GM06990 (cell line): ENCODE data around the gene UBE2I.

Experiments used
- DNase-seq: peaks from one replicate; pipeline ENCODE4 v3.0.0-alpha.2; 2011; ENCODE audit not compliant: insufficient read length; ENCODE audit errors: extremely low read depth
- H3K27me3 ChIP-seq: replicated peaks from 2 replicates; pipeline ENCODE4 v1.6.0; 2011; ENCODE audit warnings: low read length; ENCODE audit not compliant: control insufficient read depth, insufficient read depth
- H3K36me3 ChIP-seq: 2 replicates; pipeline ENCODE4 v1.5.1; 2011; ENCODE audit warnings: low read length; ENCODE audit not compliant: control insufficient read depth, insufficient read depth
- H3K4me3 ChIP-seq: replicated peaks from 2 replicates; pipeline ENCODE4 v1.5.1; 2011; ENCODE audit warnings: low read depth, mild to moderate bottlenecking, control low read depth, low read length
- TF ChIP-seq, protein P1 (sequence below): IDR thresholded peaks from 2 replicates; pipeline ENCODE4 v1.5.1; 2011; ENCODE audit warnings: low read length, control low read depth, mild to moderate bottlenecking, inconsistent platforms; ENCODE audit not compliant: insufficient read depth, poor library complexity, severe bottlenecking

Gene UBE2I

DNA sequence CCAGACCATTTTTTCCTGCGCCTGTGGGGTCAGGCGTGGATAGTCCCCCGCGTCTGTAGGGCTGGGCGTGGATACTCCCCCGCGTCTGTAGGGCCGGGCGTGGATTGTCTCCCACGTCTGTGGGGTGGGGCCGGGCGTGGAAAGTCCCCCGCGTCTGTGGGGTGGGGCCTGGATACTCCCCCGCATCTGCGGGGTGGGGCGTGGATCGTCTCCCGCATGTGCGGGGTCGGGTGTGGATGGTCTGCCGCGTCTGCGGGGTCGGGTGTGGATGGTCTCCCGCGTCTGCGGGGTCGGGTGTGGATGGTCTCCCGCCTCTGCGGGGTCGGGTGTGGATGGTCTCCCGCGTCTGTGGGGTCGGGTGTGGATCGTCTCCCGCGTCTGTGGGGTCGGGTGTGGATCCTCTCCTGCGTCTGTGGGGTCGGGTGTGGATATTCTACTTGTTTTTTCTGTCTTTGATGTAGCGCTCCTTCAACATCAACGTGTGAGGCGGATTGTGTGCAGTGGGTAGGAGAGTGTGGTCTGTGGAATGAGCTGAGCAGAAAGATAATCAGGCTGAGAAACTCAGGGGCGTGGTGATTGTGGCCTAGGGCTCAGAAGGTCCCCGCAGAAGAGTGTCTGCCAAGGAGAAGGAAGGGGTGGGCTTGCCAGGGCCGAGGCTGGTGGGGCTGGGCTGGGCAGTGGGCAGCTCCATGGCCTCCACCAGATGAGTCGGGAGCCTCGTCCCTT, 45.5 kb downstream of the UBE2I start:
- TF ChIP-seq, protein P1, sequence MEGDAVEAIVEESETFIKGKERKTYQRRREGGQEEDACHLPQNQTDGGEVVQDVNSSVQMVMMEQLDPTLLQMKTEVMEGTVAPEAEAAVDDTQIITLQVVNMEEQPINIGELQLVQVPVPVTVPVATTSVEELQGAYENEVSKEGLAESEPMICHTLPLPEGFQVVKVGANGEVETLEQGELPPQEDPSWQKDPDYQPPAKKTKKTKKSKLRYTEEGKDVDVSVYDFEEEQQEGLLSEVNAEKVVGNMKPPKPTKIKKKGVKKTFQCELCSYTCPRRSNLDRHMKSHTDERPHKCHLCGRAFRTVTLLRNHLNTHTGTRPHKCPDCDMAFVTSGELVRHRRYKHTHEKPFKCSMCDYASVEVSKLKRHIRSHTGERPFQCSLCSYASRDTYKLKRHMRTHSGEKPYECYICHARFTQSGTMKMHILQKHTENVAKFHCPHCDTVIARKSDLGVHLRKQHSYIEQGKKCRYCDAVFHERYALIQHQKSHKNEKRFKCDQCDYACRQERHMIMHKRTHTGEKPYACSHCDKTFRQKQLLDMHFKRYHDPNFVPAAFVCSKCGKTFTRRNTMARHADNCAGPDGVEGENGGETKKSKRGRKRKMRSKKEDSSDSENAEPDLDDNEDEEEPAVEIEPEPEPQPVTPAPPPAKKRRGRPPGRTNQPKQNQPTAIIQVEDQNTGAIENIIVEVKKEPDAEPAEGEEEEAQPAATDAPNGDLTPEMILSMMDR: no peak
- Histone ChIP-seq H3K27me3 (no peaks in the 10 kb centered on the region), H3K4me3 (no peak overlapping the region), H3K36me3 (no peaks in the 10 kb centered on the region; the same call in 1 of the 2 replicates)
- DNase-seq: no peak

DNA sequence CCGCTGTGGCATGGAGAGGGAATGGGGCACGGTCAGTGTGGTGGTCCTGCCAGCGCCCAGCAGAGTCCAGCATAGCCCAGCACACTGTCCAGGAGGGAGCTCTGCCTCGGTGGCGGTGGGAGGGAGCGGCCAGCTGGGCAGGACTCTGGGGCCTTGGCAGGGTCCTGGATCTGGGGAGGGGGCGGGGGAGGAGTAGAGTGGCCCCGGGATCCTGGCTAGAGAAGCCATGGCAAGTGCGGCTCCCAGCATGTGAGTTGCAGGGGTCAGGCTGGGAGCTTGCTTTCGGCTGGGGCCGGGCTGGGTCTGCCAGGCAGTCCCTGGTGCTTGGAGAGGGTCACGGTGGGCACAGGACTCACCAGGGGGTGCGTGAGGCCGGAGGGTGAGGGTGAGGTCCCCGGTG, 46.2 kb downstream of the UBE2I start:
- TF ChIP-seq, protein P1: no peak
- H3K27me3 ChIP-seq: no peaks in the 10 kb centered on the region
- DNase-seq: no peak
- no peak overlapping the region for H3K4me3 ChIP-seq
- H3K36me3 ChIP-seq: no peaks in the 10 kb centered on the region; the same call in 1 of the 2 replicates

DNA sequence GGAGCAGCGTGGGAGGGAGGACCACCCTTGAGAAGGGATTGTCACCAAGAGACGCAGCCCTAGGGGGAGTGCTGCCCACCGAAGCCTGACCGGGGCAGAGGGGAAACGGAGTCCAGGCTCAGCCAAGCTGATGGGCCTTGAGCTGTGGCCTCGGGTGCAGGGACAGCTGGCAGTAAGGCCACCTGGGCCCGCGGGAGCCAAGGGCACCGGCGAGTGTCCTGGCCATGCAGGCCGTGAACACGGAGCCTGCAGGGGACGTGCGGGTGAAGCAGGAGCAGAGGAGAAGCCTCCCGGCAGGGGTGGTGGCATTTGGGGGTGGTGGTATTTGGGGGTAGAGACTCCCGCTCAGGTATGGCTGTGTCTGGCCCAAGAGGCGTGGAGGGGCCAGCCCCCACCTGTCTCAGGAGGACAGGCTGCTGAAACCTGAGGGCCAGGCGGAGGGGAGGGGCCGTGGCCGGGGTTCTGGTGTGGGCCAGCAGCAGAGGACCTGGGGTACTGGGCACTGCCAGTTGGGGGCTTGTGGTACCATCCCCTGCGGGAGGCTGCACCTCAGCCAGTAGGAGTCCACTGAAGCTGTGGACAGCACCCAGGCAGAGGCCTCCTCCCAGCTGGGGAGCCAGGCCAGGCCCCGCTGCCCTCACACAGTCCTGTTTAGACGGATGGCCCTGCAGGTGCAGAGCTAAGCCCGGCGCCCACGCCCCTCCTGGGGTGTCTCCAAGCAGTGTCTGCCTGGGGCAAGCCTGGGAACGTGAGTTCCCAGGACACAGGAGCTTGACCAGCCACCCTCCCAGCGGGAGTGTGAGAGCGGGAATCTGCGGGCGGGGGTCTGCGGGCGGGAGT, 46.8 kb downstream of the UBE2I start:
- DNase-seq: no peak
- Histone ChIP-seq H3K27me3 (no peaks in the 10 kb centered on the region), H3K4me3 (no peak overlapping the region), H3K36me3 (peaks cover 2% of the 10 kb centered on the region)
- TF ChIP-seq, protein P1: no peak

DNA sequence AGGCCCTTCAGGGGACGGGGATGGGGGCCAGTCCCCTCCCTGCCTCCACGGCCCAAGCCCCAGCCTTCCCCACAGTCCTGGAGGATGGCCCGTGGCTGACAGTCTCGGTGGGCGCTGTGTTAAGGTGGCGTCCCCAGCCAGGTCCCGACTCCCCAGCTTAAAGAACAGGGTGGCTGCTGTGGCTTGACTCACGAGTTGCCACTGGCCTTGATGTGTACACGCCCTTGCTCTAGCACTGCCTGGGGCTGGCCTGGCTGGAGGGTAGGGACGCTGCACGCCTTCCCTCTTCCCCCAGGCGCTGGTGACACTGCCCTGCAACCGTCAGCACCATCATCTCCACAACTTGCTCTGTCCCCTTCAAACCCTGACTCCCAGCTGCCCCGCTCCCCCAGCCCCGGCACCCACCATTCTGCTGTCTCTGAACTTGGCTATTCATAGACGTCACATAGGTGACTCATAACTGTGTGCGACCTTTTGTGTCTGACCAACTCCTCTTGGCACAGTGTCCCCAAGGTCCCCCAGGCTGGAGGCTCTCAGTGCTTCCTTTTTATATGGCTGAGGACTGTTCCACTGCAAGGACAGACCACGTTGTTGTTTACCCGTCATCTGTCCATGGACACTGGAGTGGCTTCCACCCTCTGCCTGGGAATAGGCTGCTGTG, 48.6 kb downstream of the UBE2I start:
- H3K27me3 ChIP-seq: no peaks in the 10 kb centered on the region
- DNase-seq: no peak
- TF ChIP-seq, protein P1: no peak
- peaks cover 12% of the 10 kb centered on the region for H3K36me3 ChIP-seq
- no peak overlapping the region for H3K4me3 ChIP-seq

DNA sequence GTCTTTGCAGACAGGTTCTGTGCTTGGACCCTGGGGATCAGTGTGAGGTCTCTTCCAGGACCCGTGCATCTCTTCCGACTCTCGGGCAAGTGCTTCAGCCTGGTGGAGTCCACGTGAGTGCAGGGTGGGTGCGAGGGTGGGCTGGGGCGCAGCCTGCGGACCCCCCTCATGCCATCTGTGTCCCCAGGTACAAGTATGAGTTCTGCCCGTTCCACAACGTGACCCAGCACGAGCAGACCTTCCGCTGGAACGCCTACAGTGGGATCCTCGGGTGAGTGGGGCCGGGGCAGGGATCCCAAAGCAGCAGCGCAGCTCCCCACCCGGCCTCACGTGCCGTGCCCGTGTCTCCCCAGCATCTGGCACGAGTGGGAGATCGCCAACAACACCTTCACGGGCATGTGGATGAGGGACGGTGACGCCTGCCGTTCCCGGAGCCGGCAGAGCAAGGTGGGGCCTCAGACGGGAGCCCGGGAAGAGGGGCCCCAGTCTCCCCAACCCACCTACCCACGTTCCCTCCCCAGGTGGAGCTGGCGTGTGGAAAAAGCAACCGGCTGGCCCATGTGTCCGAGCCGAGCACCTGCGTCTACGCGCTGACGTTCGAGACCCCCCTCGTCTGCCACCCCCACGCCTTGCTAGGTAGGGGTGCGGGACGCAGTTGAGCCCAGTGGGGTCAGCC, 52.4 kb downstream of the UBE2I start:
- Histone ChIP-seq H3K4me3 (no peak overlapping the region), H3K27me3 (no peaks in the 10 kb centered on the region), H3K36me3 (peaks cover 25% of the 10 kb centered on the region)
- no peak for DNase-seq
- TF ChIP-seq, protein P1: no peak
